GM23248 (cell line): ENCODE measurements around the gene TSLP.

Experiments
- EZH2 ChIP-seq: fragments of 200-600 bp; sonication (generic); IDR thresholded peaks from 2 replicates; pipeline ENCODE4 v1.6.1; 2018; ENCODE audit warnings: antibody characterized with exemption, mild to moderate bottlenecking; ENCODE audit not compliant: insufficient read depth, poor library complexity, severe bottlenecking
- EZH2phosphoT487 ChIP-seq: fragments of 200-600 bp; sonication (generic); IDR thresholded peaks from 2 replicates; pipeline ENCODE4 v1.6.1; 2018; ENCODE audit warnings: antibody characterized with exemption, moderate library complexity, mild to moderate bottlenecking, low read depth; ENCODE audit not compliant: insufficient read depth

- TF ChIP-seq EZH2phosphoT487 (no peak), EZH2 (no peak)
Observed at GRCh38 chr5:111113678-111114077, 42.2 kb downstream of the TSLP start.
